ENCODE data around the gene RPL10A. TPM values are rescaled to one million over a fixed set of nuclear protein-coding genes. Genes with fewer than 3 reads are reported as not detected.

RPL10A gene
- polyA plus RNA-seq, 3 donors = 345 to 1,242 (median 421) TPM

DNA sequence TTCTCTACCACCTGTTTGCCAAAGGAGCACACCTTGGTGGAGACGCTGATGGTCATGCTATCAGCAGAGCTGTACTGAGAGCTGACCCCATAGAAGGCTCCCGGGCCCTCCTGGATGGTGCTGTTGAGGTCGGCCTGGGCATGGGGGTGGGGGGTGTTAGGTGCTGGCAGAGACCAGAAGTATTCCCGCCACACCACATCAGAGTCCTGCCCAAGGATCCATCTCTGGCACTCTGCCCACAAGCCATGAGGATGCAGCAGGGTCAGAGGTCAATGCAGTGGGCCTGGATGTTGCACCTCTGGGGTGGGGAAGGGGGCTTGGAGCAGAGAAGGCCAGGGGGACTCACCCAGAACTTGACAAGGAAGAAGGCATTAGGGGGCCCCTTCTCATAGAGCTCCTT, 7.4 kb downstream of the RPL10A start:
- H3K9me3 Mint-ChIP-seq = peaks cover 0 to 3% (median 0%) of the 10 kb centered on the region in 7 donors
- Histone ChIP-seq H4K20me1 (ENCODE audit: insufficient read depth, low read length) (peaks cover 32% of the 10 kb centered on the region), H3K79me2 (ENCODE audit: insufficient read depth, low read length) (peaks cover 5% of the 10 kb centered on the region), H3K27me3 (ENCODE audit: control insufficient read depth in 2 of 2, insufficient read depth in 2 of 2, low read length in 2 of 2) (no peaks in the 10 kb centered on the region), H3K4me2 (replicated peaks; ENCODE audit: extremely low read depth, low read length, poor library complexity, severe bottlenecking) (no peak overlapping the region), H3K9ac (ENCODE audit: insufficient read depth, low read length, poor library complexity, severe bottlenecking) (no peak overlapping the region), H3K9me3 (replicated peaks in 1 of 2; ENCODE audit: control insufficient read depth in 1 of 2, insufficient read depth in 1 of 2, low read length in 2 of 2) (no peaks in the 10 kb centered on the region), H3K36me3 (replicated peaks in 1 of 2; ENCODE audit: control insufficient read depth in 1 of 2, insufficient read depth in 2 of 2, low read length in 2 of 2) (peaks cover 24 to 37% of the 10 kb centered on the region in 2 donors), H3K4me3 (replicated peaks in 1 of 3; ENCODE audit: low read depth in 2 of 3, low read length in 3 of 3) (no peak overlapping the region), H2AFZ (ENCODE audit: insufficient read depth, low read depth, low read length, poor library complexity, severe bottlenecking) (no peak overlapping the region), H3K27ac (ENCODE audit: low read depth in 1 of 2, low read length in 2 of 2) (no peak overlapping the region), H3K4me1 (ENCODE audit: control insufficient read depth in 1 of 2, insufficient read depth in 2 of 2, low read length in 2 of 2) (peaks cover 0 to 2% of the 10 kb centered on the region in 2 donors)
- peaks cover 28 to 39% of the 10 kb centered on the region in 2 donors for H3K36me3 Mint-ChIP-seq
- peaks cover 2 to 5% (median 4%) of the 10 kb centered on the region in 3 donors for H3K27me3 Mint-ChIP-seq (ENCODE audit: low read depth in 3 of 3)
- no peak overlapping the region for H3K27ac Mint-ChIP-seq
- no peak overlapping the region for H3K4me3 Mint-ChIP-seq
- no peak for DNase-seq
- intact Hi-C loops (cut with micrococcal nuclease) = no loop called here
- peaks cover 14% of the 10 kb centered on the region for H3K4me1 Mint-ChIP-seq
- WGBS (ENCODE audit: insufficient coverage) = no CpG with 5 or more reads among the region's 4 CpGs
- TF ChIP-seq, protein P1, sequence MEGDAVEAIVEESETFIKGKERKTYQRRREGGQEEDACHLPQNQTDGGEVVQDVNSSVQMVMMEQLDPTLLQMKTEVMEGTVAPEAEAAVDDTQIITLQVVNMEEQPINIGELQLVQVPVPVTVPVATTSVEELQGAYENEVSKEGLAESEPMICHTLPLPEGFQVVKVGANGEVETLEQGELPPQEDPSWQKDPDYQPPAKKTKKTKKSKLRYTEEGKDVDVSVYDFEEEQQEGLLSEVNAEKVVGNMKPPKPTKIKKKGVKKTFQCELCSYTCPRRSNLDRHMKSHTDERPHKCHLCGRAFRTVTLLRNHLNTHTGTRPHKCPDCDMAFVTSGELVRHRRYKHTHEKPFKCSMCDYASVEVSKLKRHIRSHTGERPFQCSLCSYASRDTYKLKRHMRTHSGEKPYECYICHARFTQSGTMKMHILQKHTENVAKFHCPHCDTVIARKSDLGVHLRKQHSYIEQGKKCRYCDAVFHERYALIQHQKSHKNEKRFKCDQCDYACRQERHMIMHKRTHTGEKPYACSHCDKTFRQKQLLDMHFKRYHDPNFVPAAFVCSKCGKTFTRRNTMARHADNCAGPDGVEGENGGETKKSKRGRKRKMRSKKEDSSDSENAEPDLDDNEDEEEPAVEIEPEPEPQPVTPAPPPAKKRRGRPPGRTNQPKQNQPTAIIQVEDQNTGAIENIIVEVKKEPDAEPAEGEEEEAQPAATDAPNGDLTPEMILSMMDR (IDR thresholded peaks at IDR 0.05) = no peak

DNA sequence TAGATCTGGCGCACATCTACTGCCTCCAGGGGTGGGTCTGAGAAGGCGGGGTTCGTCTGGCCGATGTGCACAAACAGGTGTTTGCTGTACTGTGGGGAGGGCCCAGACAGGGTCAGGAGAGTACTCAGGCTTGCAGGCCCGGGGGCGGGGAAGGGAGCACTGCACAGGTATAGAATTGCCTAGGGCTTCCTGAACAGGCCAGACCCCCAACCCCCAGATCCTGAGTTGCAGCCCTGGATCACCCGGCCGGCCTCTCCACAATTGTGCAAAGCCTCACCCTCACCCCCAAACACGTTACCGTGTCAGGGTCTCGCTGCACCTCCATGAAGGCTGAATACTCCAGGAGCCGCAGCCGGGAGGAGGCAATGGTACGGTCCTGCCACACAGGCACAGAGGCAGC, 7.8 kb downstream of the RPL10A start:
- Histone ChIP-seq H2AFZ (ENCODE audit: insufficient read depth, low read depth, low read length, poor library complexity, severe bottlenecking) (no peak overlapping the region), H3K9ac (ENCODE audit: insufficient read depth, low read length, poor library complexity, severe bottlenecking) (no peak overlapping the region), H3K27me3 (ENCODE audit: control insufficient read depth in 2 of 2, insufficient read depth in 2 of 2, low read length in 2 of 2) (no peaks in the 10 kb centered on the region), H3K4me1 (ENCODE audit: control insufficient read depth in 1 of 2, insufficient read depth in 2 of 2, low read length in 2 of 2) (no peaks in the 10 kb centered on the region), H3K4me2 (replicated peaks; ENCODE audit: extremely low read depth, low read length, poor library complexity, severe bottlenecking) (no peak overlapping the region), H3K9me3 (replicated peaks in 1 of 2; ENCODE audit: control insufficient read depth in 1 of 2, insufficient read depth in 1 of 2, low read length in 2 of 2) (no peaks in the 10 kb centered on the region), H3K4me3 (replicated peaks in 1 of 3; ENCODE audit: low read depth in 2 of 3, low read length in 3 of 3) (no peak overlapping the region), H3K79me2 (ENCODE audit: insufficient read depth, low read length) (peaks cover under 1% of the 10 kb centered on the region), H3K27ac (ENCODE audit: low read depth in 1 of 2, low read length in 2 of 2) (no peak overlapping the region), H4K20me1 (ENCODE audit: insufficient read depth, low read length) (peaks cover 28% of the 10 kb centered on the region), H3K36me3 (replicated peaks in 1 of 2; ENCODE audit: control insufficient read depth in 1 of 2, insufficient read depth in 2 of 2, low read length in 2 of 2) (peaks cover 20 to 32% of the 10 kb centered on the region in 2 donors)
- Mint-ChIP-seq H3K36me3 (peaks cover 24 to 35% of the 10 kb centered on the region in 2 donors), H3K4me3 (no peak overlapping the region), H3K4me1 (peaks cover 11% of the 10 kb centered on the region), H3K27me3 (ENCODE audit: low read depth in 3 of 3) (peaks cover 2 to 5% (median 5%) of the 10 kb centered on the region in 3 donors), H3K27ac (no peak overlapping the region), H3K9me3 (peaks cover 0 to 3% (median 0%) of the 10 kb centered on the region in 7 donors)
- DNase-seq = no peak
- intact Hi-C loops (cut with micrococcal nuclease) = no loop called here
- TF ChIP-seq, protein P1 (IDR thresholded peaks at IDR 0.05) = no peak
- 93% methylated on average over 7 of the region's 14 CpGs for WGBS (ENCODE audit: insufficient coverage)

Measured in CD14-positive monocyte (primary cell).